Fibroblast of skin of right quadriceps (primary cell): Measurements from ENCODE around the gene RASA4.
"Not testable (repeated sequence)": the region's sequence is repeated elsewhere in the genome, so short reads cannot be mapped to it uniquely, and the experiment has no call there.

Experiments
- DNase-seq: peaks from one replicate; pipeline ENCODE4 v3.0.0-alpha.2; 2013

RASA4 gene

DNA sequence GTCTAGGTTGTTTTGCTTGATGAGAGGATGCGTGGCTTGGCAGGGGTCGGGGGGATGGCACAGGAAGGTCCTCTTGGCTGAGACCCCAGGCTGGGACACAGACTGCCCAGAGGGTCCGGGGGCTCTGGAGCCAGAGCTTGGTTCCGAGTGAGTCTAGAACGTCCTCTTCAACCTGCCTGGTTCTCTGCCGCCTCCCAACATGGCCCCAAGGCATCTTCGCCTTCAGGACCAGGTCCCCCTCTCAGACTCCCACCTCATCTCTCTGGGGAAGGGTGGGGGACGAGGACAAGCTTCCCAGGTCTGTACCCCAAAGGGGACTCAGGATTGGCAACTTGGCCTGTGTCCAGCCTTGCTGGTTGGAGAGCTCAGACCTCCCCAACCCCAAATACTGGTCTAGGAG lies 74.5 kb downstream of the RASA4 start:
- not testable (repeated sequence) for DNase-seq

DNA sequence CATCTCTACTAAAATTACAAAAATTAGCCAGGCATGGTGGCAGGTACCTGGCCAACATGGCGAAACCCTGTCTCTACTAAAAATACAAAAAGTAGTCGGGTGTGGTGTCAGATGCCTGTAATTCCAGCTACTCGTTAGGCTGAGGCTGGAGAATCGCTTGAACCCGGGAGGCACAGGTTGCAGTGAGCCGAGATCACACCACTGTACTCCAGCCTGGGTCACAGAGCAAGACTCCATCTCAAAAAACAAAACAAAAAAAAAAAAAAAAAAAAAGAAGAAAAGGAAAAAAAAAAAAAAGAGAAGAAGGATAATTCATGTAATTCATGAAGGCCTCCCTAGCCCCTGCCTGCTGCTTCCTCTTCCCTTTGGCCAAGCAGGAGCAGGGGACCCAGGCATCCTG lies 76.0 kb downstream of the RASA4 start:
- not testable (repeated sequence) for DNase-seq

DNA sequence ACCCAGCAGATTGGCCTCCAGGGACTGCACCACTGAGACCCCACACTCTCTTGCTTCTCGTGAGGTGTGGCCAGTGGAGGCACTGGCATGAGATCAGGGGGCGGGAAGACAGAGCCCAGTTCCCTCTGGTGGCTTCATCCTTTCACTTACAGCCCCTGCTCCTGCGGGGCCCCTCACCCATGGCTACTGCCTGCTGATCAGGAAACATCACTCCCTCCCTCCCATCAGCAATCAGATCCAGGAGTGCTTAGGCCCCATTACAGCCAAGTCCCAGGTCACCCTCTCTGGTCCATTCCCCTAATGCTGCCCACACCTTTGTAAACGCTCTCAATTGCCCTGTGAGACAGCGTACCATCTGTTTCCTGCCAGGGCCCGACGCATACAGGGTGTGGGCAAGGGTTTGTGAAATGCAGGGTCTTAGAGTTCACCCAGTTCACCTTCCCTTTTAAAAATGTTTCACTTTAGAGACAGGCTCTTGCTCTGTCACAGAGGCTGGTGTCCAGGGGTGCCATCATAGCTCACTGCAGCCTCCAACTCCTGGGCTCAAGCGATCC lies 81.4 kb downstream of the RASA4 start:
- DNase-seq = not testable (repeated sequence)

DNA sequence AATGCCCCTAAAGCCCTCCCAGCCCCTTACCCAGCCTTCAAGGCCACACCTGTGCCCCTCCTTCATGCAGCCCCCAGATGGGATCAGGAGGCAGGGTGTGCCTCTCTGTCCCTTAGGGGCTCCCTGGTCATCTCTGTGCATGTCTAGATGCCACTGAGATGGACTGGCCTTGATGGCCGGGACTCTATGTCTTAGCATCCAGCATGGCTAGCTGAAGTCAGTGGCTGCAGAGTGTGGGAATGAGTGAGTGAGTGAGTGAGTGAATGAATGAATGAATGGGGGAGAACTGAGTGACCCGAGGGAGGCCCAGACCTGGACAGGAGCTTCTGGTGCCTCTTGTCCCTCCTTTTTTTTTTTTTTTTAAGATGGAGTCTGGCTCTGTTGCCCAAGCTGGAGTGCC lies 84.4 kb downstream of the RASA4 start:
- DNase-seq = not testable (repeated sequence)

DNA sequence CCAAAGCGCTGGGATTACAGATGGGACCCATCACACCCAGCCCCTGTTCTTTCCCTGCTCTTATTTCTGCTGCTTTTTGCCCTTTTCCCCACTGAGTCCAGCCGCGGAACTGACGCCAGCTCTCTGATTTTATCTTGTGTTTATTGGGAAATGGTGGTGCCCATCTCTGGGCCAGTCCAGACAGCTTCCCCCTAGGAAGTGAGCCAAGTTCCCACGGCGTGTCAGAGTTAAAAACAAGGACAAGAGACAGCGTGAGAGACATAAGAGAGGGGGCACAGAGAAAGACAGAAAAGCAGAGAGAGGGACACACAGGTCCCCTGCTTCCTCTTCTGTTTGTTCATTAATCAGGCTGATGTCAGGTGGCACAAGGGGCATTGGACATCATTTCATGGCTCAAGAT lies 85.0 kb downstream of the RASA4 start:
- not testable (repeated sequence) for DNase-seq

DNA sequence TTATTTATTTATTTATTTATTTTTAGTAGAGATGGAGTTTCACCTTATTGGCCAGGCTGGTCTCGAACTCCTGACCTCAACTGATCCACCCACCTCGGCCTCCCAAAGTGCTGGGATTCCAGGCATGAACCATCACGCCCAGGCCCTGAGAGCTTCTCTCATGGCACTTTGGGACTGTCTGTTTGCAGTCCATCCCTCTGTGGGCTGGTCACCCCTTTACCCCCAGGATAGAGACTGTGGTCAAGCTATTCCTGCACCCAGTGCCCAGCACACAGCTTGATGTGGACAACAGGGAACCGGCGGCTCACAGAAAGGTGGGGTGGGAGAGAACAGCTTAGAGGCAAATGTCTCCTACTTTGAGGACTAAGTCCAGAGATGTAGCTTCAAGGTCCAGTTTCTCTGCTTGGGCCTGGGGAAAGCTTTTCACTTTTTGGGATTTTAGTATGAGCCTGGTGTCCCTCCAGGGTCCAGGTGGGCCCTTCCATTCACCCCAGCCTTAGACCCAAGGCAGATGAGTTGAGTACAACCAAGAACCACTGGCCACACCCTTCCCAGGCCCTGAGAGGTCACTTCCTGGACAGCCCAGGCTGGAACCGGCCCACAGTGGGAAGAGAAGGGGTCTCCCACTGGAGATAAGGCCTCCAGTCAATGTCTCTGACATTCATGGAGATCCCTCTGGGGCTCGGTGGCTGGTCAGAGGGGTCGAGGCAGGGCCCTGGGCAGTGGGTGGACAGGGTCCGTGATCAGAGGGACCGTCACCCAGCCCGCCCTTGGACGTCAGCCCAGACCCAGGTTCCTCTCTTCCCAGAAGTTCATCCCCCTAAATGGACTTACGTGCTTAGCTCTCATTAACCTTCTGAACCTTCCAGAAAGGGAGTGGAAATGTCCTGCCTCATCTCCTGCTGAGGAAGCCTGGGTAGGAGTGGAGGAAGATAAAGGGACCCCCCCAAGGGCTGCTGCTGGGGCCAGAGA lies 88.4 kb downstream of the RASA4 start:
- DNase-seq = not testable (repeated sequence)

DNA sequence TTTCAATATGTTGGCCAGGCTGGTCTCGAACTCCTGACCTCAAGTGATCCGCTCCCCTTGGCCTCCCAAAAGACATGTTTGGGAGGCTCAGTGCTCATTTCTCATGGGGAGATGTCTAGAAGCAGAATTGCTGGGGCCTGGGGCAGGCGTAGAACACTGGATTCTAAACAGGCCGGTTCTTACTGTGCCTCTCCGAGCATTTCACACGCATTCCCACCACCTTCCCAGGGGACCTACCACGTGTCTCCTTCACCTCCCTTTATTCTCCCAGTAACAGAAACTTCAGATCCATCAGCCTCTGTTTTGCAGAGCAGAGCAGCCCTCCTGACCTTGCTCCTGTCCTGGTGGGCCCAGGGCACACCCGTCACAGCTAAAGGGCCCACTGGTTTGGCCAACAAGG lies 89.4 kb downstream of the RASA4 start:
- not testable (repeated sequence) for DNase-seq

DNA sequence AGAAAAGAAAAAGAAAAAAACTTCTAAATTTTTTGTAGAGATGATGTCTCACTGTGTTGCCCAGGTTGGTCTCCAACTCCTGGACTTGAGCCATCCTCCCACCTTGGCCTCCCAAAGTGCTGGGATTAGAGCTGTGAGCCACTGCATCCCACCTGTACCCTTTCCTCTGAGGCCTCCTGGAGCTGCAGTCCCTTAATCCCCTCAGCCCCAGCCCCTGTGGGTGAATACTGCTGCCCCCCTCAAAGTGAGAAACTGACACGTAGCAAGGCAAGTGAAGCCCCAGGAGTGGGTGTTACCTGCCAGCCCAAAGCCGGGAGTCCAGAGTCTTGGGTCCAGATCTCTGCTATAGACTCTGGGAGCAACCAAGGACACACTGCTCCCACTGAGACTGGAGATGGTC lies 91.8 kb downstream of the RASA4 start:
- DNase-seq = not testable (repeated sequence)
